Measurements from ENCODE around the gene OR2C3.
"Not testable (repeated sequence)": the region's sequence is repeated elsewhere in the genome, so short reads cannot be mapped to it uniquely, and the experiment has no call there.

The OR2C3 gene

DNA sequence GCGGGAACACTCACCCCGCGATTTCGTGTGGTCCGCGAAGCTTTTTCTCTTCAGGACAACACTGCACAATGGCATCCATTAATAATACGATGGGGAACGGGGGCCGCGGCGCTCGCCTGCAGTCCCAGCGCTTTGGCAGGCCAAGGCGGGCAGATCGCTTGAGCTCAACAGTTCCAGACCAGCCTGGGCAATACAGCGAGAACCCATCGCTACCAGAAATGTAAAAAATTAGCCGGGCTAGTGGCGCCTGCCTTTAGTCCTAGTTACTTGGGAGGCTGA, 17.7 kb downstream of the OR2C3 start:
- no peak for DNase-seq (ENCODE audit: low read depth in 1 of 2, low spot score in 1 of 2)

DNA sequence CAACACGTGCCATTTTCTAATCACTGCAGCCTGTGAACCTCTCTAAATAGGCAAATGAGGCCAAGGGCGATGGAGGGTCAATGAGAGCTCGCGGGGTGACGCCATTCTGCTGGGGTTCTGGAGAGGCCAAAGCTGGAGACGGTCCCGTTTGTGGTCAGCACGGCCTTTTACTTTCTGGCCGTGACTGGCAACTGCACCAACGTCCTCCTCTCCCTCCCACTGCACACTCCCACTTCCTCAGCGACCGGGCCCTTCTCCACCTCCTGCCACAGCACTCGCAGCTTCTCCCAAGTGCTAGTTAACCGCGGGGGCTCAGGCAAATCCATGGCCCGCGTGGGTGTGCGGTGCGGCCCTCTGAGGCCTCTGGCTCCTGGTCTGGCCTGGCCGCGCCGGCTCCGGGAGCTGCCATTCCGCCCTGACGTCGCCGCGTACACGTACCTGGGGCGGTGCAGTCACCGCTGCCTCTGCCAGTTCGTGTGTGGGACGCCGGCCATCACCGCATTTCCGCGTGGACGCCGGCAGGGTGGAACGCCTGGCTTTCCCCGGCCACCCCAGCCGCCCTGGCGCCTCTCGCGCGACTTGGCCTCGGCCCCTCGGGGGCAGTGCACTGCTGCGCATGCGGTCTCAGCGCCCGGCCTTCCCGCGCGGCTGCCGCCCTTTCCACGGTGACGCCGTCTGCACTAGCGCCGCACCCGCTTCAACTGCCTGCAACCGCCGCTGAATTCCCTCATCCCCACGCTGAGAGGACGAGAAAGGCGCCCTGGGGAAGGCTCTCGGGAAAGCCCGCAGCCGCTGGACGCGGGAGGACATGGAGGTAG, 18.2 kb downstream of the OR2C3 start:
- DNase-seq (ENCODE audit: low read depth in 1 of 2, low spot score in 1 of 2): no peak

GRCh38 chr1:247506831-247507230, 29.4 kb downstream of the OR2C3 start:
- DNase-seq (ENCODE audit: low read depth in 1 of 2, low spot score in 1 of 2): no peak

DNA sequence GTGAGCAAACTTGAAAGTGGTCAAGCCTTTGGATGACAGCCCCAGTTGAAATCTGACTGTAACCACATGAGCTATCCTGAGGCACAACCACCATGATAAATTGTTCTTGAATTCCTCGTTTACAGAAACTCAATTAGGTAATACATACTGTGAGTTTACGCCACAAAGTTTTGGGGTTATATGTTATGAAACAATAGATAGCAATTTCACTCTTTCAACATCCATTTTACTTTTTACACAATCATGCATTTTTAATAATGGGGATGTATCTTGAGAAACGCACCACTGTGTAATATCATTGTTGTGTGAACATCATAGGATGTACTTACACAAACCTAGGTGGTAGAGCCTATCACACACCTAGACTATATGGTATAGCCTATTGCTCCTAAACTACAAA, 35.4 kb downstream of the OR2C3 start:
- no peak for DNase-seq (ENCODE audit: low read depth in 1 of 2, low spot score in 1 of 2)

GRCh38 chr1:247496581-247497285, 39.5 kb downstream of the OR2C3 start:
- no peak for DNase-seq (ENCODE audit: low read depth in 1 of 2, low spot score in 1 of 2)

GRCh38 chr1:247494767-247495166, 41.5 kb downstream of the OR2C3 start:
- no peak for DNase-seq (ENCODE audit: low read depth in 1 of 2, low spot score in 1 of 2)

- DNase-seq (ENCODE audit: low read depth in 1 of 2, low spot score in 1 of 2): no peak
These were observed 43.1 kb downstream of the OR2C3 start for GRCh38 chr1:247493106-247493505.

DNA sequence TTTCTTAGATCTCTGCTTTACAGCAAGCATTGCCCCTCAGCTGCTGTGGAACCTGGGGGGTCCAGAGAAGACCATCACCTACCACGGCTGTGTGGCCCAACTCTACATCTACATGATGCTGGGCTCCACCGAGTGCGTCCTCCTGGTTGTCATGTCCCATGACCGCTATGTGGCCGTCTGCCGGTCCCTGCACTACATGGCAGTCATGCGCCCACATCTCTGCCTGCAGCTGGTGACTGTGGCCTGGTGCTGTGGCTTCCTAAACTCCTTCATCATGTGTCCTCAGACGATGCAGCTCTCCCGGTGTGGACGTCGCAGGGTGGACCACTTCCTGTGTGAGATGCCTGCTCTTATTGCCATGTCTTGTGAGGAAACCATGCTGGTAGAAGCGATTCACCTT, 44.9 kb downstream of the OR2C3 start:
- DNase-seq (ENCODE audit: low read depth in 1 of 2, low spot score in 1 of 2): no peak

GRCh38 chr1:247487057-247487456, 49.2 kb downstream of the OR2C3 start:
- no peak for DNase-seq (ENCODE audit: low read depth in 1 of 2, low spot score in 1 of 2)

DNA sequence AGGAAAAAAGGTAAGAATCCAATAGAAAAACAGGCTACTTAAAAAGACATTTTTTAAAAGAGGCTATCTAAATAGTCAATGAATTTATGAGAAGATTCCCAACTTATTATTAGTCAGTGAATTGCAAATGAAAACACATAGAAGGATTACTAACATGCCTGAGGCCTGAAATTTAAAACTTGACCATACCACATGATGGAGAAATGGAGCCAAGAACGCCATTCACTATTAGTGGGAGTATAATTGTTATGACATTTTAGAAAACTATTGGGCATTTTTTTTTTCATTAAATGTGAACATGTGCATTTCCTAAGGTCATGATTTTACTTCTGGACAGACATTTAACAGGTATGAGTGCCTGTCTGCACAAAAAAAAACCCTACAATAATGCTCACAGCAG, 53.5 kb downstream of the OR2C3 start:
- DNase-seq (ENCODE audit: low read depth in 1 of 2, low spot score in 1 of 2): no peak

DNA sequence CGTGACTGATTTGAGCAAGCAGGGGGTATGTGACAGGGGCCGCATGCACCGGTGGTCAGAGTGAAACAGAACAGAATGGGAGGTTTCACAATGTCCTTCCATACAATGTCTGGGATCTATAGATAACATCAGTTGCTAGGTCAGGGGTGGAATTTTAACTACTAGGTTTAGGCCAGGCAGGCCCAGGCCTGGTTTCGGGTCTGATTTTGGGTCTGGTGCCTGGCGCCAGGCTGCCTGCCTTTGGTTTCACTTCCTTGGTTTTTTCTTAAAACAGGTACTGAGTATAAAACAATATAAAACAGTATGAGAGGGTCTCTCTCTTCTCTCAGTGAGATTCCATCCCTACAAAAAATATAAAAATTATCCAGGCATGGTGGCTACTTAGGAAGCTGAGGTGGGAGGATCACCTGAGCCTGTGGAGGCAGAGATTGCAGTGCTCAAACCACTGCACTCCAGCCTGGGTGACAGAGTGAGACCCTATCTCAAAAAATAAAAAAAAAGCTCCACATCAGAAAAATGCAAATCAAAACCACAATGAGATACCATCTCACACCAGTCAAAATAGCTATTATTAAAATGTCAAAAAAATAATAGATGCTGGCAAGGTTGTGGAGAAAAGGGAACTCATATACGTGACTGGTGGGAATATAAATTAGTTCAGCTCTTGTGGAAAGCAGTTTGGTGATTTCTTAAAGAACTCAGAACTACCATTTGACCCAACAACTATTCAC, 59.7 kb downstream of the OR2C3 start:
- DNase-seq (ENCODE audit: low read depth in 1 of 2, low spot score in 1 of 2): not testable (repeated sequence)

- no peak for DNase-seq (ENCODE audit: low read depth in 1 of 2, low spot score in 1 of 2)
These were observed 60.4 kb downstream of the OR2C3 start for GRCh38 chr1:247475793-247476192.

Data from stimulated activated CD4-positive, alpha-beta T cell treated with anti-CD3 and anti-CD28 coated beads, Interleukin-15, amount 100 ng/mL, for 1 hour (primary cell).